A549 (cell line): ENCODE data around the gene PSMC6. TPM values are rescaled to one million over a fixed set of nuclear protein-coding genes. Genes with fewer than 3 reads are reported as not detected.

ENCODE experiments used
- ATAC-seq, 2 experiments: fragments of 200-7000 bp in 1 of 2; fragments of >200 bp in 1 of 2; cut with Nextera tagmentation in 1 of 2; cut with Tn5 transposase in 1 of 2; 3 replicates each; pipeline versions ENCODE4 v1.8.0 to v1.9.1; 2018 to 2020; ENCODE audit warnings: mild to moderate bottlenecking in 1 of 2, moderate library complexity in 1 of 2
- CTCF ChIA-PET: fragments of 300-600 bp; sonication (Branson Sonifier 250); formaldehyde crosslinking; extraction: SDS; loops from one replicate; lab custom pipeline; 2021; ENCODE audit warnings: antibody characterized with exemption, inconsistent platforms; lab: Yijun Ruan, JAX
- POLR2A ChIA-PET: fragments of 350-600 bp; formaldehyde crosslinking; extraction: SDS; loops from one replicate; lab custom pipeline; 2021; ENCODE audit warnings: antibody characterized with exemption, inconsistent platforms; lab: Yijun Ruan, JAX
- DNase-seq, 2 experiments: peaks; one replicate each; pipeline versions ENCODE4 v3.0.0 to v3.0.0-alpha.2; 2011 to 2016; ENCODE audit warnings: low read depth in 1 of 2, low spot score in 1 of 2
- FAIRE-seq: peaks from 2 replicates; lab custom pipeline; 2011; peaks lifted over from hg19 to GRCh38; lab: Jason Lieb, UNC
- H3K27ac ChIP-seq, 2 experiments: fragments of >200 bp; sonication (Bioruptor Twin); formaldehyde crosslinking; 3 replicates each; pipeline ENCODE4 v1.5.1; 2016 to 2017
- H3K4me1 ChIP-seq: fragments of >200 bp; sonication (Bioruptor Twin); formaldehyde crosslinking; 3 replicates; pipeline ENCODE4 v1.6.1; 2016
- H3K4me2 ChIP-seq: fragments of >200 bp; sonication (Bioruptor Twin); formaldehyde crosslinking; 3 replicates; pipeline ENCODE4 v1.6.1; 2016
- H3K4me3 ChIP-seq: fragments of >200 bp; sonication (Bioruptor Twin); formaldehyde crosslinking; 3 replicates; pipeline ENCODE4 v1.5.1; 2016
- H3K9me3 ChIP-seq: fragments of >200 bp; sonication (Bioruptor Twin); formaldehyde crosslinking; 3 replicates; pipeline ENCODE4 v1.6.1; 2016
- BCL3 ChIP-seq: fragments of >200 bp; sonication (Bioruptor Twin); formaldehyde crosslinking; IDR thresholded peaks from 3 replicates; pipeline ENCODE4 v1.6.1; 2016
- CBX2 ChIP-seq: fragments of 200-600 bp; sonication (generic); IDR thresholded peaks from 2 replicates; pipeline ENCODE4 v1.6.1; 2016; ENCODE audit warnings: low read depth, mild to moderate bottlenecking, borderline replicate concordance
- CBX8 ChIP-seq: fragments of 200-600 bp; sonication (generic); IDR thresholded peaks from 2 replicates; pipeline ENCODE4 v1.6.1; 2016
- CEBPB ChIP-seq, 2 experiments: fragments of >200 bp in 1 of 2; sonication (Bioruptor Twin) in 1 of 2; formaldehyde crosslinking in 1 of 2; IDR thresholded peaks; 2 replicates each; pipeline ENCODE4 v1.6.1; 2012 to 2016
- CHD4 ChIP-seq: fragments of 200-600 bp; sonication (generic); IDR thresholded peaks from 2 replicates; pipeline ENCODE4 v1.6.1; 2016; ENCODE audit warnings: antibody characterized with exemption, mild to moderate bottlenecking, borderline replicate concordance
- EHF ChIP-seq: fragments of 250-450 bp; sonication (Bioruptor Pico); IDR thresholded peaks from 2 replicates; pipeline ENCODE4 v1.5.0; 2020; ENCODE audit warnings: mild to moderate bottlenecking
- EHMT2 ChIP-seq: fragments of 200-600 bp; sonication (generic); IDR thresholded peaks from 2 replicates; pipeline ENCODE4 v1.6.1; 2016; ENCODE audit warnings: antibody characterized with exemption, low read depth, mild to moderate bottlenecking, moderate library complexity
- EP300 ChIP-seq, 2 experiments: fragments of >200 bp; sonication (Bioruptor Twin); formaldehyde crosslinking; IDR thresholded peaks; 2 replicates in 1 of 2; 3 replicates in 1 of 2; pipeline ENCODE4 v1.6.1; 2016 to 2017
- FOSB ChIP-seq: fragments of 250-450 bp; sonication (Bioruptor Pico); IDR thresholded peaks from 2 replicates; pipeline ENCODE4 v1.5.0; 2020; ENCODE audit warnings: mild to moderate bottlenecking, moderate library complexity
- HES2 ChIP-seq: fragments of >200 bp; sonication (Bioruptor Twin); formaldehyde crosslinking; IDR thresholded peaks from 2 replicates; pipeline ENCODE4 v1.6.1; 2016
- HOXA7 ChIP-seq: fragments of 250-450 bp; sonication (Bioruptor Pico); IDR thresholded peaks from 2 replicates; pipeline ENCODE4 v1.5.0; 2020; ENCODE audit warnings: mild to moderate bottlenecking, moderate library complexity
- HOXB5 ChIP-seq: fragments of 250-450 bp; sonication (Bioruptor Pico); IDR thresholded peaks from 2 replicates; pipeline ENCODE4 v1.5.0; 2020; ENCODE audit warnings: mild to moderate bottlenecking, moderate library complexity
- MAFK ChIP-seq: fragments of 450-650 bp; IDR thresholded peaks from 2 replicates; pipeline ENCODE4 v1.6.1; 2014; ENCODE audit not compliant: partially characterized antibody
- MYC ChIP-seq: IDR thresholded peaks from 2 replicates; pipeline ENCODE4 v1.6.1; 2012; ENCODE audit warnings: mild to moderate bottlenecking, inconsistent platforms, low read length, improper control_type of control experiment, borderline replicate concordance
- NPAS2 ChIP-seq: fragments of 250-450 bp; sonication (Bioruptor Pico); IDR thresholded peaks from 2 replicates; pipeline ENCODE4 v1.8.0; 2022; ENCODE audit warnings: mild to moderate bottlenecking, moderate library complexity, borderline replicate concordance
- RAD21 ChIP-seq, 2 experiments: fragments of >200 bp in 1 of 2; sonication (Bioruptor Twin) in 1 of 2; formaldehyde crosslinking in 1 of 2; IDR thresholded peaks in 1 of 2; conservative IDR thresholded peaks in 1 of 2; 2 replicates in 1 of 2; 3 replicates in 1 of 2; pipeline ENCODE4 v1.6.1; 2012 to 2018; ENCODE audit warnings: inconsistent platforms in 1 of 2
- RCOR1 ChIP-seq: fragments of 150-350 bp; IDR thresholded peaks from 2 replicates; pipeline ENCODE4 v1.6.1; 2014; ENCODE audit warnings: antibody characterized with exemption, low read length, low read depth
- RNF2 ChIP-seq: fragments of 200-600 bp; sonication (generic); IDR thresholded peaks from 2 replicates; pipeline ENCODE4 v1.6.1; 2016; ENCODE audit warnings: low read depth, mild to moderate bottlenecking, antibody characterized with exemption, moderate library complexity, borderline replicate concordance
- TP53 ChIP-seq: fragments of 250-450 bp; sonication (Bioruptor Pico); IDR thresholded peaks from 2 replicates; pipeline ENCODE4 v1.5.0; 2021; ENCODE audit warnings: mild to moderate bottlenecking, moderate library complexity
- USF2 ChIP-seq: fragments of 450-650 bp; IDR thresholded peaks from 2 replicates; pipeline ENCODE4 v1.6.1; 2014; ENCODE audit warnings: antibody characterized with exemption
- ZNF302 ChIP-seq: fragments of 250-450 bp; sonication (Bioruptor Pico); IDR thresholded peaks from 2 replicates; pipeline ENCODE4 v1.9.0; 2021; ENCODE audit warnings: inconsistent platforms, mild to moderate bottlenecking, moderate library complexity
- WGBS: methylation state at CpG from one replicate; pipeline ENCODE4 v1.1.6; 2017; ENCODE audit errors: missing lambda C conversion rate; 5-methylcytosine and 5-hydroxymethylcytosine counted together
- polyA plus RNA-seq, 4 experiments: library from polyadenylated mRNA; depleted of rRNA in 3 of 4; stranded (reverse); fragments of >200 nt; fragmentation: RNase III in 1 of 4; extraction: RNeasy Plus Mini Kit Qiagen cat#74134 plus additional on column Dnase treatment in 1 of 4; gene quantifications; 2 replicates in 3 of 4; 3 replicates in 1 of 4; pipeline ENCODE4 v1.2.3, GENCODE V29; 2011 to 2017
- TF ChIP-seq, protein P1 (sequence below): fragments of 250-450 bp; sonication (Bioruptor Pico); IDR thresholded peaks from 2 replicates; pipeline ENCODE4 v1.5.0; 2021; ENCODE audit warnings: mild to moderate bottlenecking, moderate library complexity, borderline replicate concordance

The PSMC6 gene
- polyA plus RNA-seq, 2 of the 4 experiments (the other 2 are of a cell fraction): 147 to 180 TPM

DNA sequence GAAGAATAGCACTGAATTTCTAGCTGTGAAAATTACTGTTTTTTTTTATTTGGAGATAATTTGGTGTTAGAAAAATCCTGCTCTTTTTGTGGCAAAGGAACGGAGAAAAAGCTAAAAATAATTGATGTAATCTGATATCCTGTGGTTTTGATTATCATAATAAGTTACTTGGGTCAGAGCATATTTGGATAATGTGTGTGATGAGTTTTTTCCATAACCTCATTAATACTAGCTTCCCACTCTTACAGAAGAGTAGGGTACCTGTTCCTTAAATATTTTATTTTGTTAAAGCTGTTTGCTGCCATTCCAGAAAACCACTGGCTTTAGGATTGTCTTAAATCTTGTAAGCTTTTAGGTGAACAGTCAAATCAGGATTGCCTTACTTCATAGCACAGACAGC lies 4.7 kb downstream of the PSMC6 start:
- no peak for TF ChIP-seq BCL3
- TF ChIP-seq EHMT2: no peak
- no peak for TF ChIP-seq RNF2
- TF ChIP-seq CHD4: no peak
- no peak for TF ChIP-seq HES2
- no peak for TF ChIP-seq NPAS2 (CRISPR knock-in tag)
- TF ChIP-seq CBX8: no peak
- no peak for TF ChIP-seq FOSB (CRISPR knock-in tag)
- TF ChIP-seq MYC: no peak
- H3K9me3 ChIP-seq: no peaks in the 10 kb centered on the region
- POLR2A ChIA-PET: interaction anchor here (2.1 kb wide), 1 partner anchor 16 kb away, joined by 7 read pairs; no protein-coding TSS in a partner anchor
- WGBS: 80% methylated on average over 1 of the region's 1 CpG
- no peak overlapping the region for H3K27ac ChIP-seq
- no peak overlapping the region for H3K4me2 ChIP-seq
- FAIRE-seq (no peak), DNase-seq (no peak), ATAC-seq (no peak)
- H3K4me1 ChIP-seq: peaks cover 11% of the 10 kb centered on the region; the same call in 2 of the 3 replicates
- CTCF ChIA-PET: interaction anchor here (1.1 to 1.3 kb wide), 3 partner anchors 12 to 18 kb away, joined by 3 read pairs; partner anchors contain the start of genes ERO1A and STYX
- no peak overlapping the region for H3K4me3 ChIP-seq

- ATAC-seq (no peak), FAIRE-seq (no peak), DNase-seq (no peak)
- no peak overlapping the region for H3K4me2 ChIP-seq
- TF ChIP-seq CBX8 (no peak), EP300 (IDR thresholded peaks at IDR 0.05) (no peak), CBX2 (no peak), RNF2 (no peak), EHF (no peak), NPAS2 (CRISPR knock-in tag) (no peak), CEBPB (IDR thresholded peaks at IDR 0.05) (no peak), MAFK (no peak), FOSB (CRISPR knock-in tag) (no peak), RCOR1 (no peak), HOXA7 (CRISPR knock-in tag) (no peak), HES2 (no peak), MYC (no peak)
- TF ChIP-seq, protein P1, sequence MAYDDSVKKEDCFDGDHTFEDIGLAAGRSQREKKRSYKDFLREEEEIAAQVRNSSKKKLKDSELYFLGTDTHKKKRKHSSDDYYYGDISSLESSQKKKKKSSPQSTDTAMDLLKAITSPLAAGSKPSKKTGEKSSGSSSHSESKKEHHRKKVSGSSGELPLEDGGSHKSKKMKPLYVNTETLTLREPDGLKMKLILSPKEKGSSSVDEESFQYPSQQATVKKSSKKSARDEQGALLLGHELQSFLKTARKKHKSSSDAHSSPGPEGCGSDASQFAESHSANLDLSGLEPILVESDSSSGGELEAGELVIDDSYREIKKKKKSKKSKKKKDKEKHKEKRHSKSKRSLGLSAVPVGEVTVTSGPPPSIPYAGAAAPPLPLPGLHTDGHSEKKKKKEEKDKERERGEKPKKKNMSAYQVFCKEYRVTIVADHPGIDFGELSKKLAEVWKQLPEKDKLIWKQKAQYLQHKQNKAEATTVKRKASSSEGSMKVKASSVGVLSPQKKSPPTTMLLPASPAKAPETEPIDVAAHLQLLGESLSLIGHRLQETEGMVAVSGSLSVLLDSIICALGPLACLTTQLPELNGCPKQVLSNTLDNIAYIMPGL (CRISPR knock-in tag): no peak
- ChIA-PET POLR2A (no interaction called here), CTCF (interaction anchor here (0.6 to 0.7 kb wide), 2 partner anchors 10 to 15 kb away, joined by 3 to 4 read pairs; no protein-coding TSS in a partner anchor)
- WGBS: 96% methylated on average over 6 of the region's 6 CpGs
- no peak overlapping the region for H3K27ac ChIP-seq
- no peak overlapping the region for H3K4me3 ChIP-seq
- no peaks in the 10 kb centered on the region for H3K4me1 ChIP-seq
- H3K9me3 ChIP-seq: no peaks in the 10 kb centered on the region
Observed at GRCh38 chr14:52716155-52716554, 9.2 kb downstream of the PSMC6 start.

GRCh38 chr14:52723514-52724359 lies 16.7 kb downstream of the PSMC6 start:
- H3K4me3 ChIP-seq: no peak overlapping the region
- ATAC-seq (no peak), DNase-seq (no peak), FAIRE-seq (no peak)
- no peaks in the 10 kb centered on the region for H3K4me1 ChIP-seq
- no peak overlapping the region for H3K27ac ChIP-seq
- TF ChIP-seq CBX2 (no peak), EHMT2 (no peak), EP300 (IDR thresholded peaks at IDR 0.05) (no peak), ZNF302 (no peak), RCOR1 (no peak), HOXB5 (CRISPR knock-in tag) (no peak), TP53 (CRISPR knock-in tag) (no peak), USF2 (no peak), RAD21 (conservative IDR thresholded peaks at IDR 0.05 in 1 of 2, IDR thresholded peaks at IDR 0.05 in 1 of 2) (no peak)
- H3K9me3 ChIP-seq: no peaks in the 10 kb centered on the region
- WGBS: 95% methylated on average over 4 of the region's 4 CpGs
- ChIA-PET CTCF (interaction anchor here (1.1 to 1.5 kb wide), 2 partner anchors 11 to 12 kb away, joined by 3 to 4 read pairs; no protein-coding TSS in a partner anchor), POLR2A (no interaction called here)
- no peak overlapping the region for H3K4me2 ChIP-seq
